ENCODE measurements around the gene GNB4. TPM values are rescaled to one million over a fixed set of nuclear protein-coding genes. Genes with fewer than 3 reads are reported as not detected.

Gene GNB4
- total RNA-seq, 1 donor from 2014 or later: 23.3 TPM

DNA sequence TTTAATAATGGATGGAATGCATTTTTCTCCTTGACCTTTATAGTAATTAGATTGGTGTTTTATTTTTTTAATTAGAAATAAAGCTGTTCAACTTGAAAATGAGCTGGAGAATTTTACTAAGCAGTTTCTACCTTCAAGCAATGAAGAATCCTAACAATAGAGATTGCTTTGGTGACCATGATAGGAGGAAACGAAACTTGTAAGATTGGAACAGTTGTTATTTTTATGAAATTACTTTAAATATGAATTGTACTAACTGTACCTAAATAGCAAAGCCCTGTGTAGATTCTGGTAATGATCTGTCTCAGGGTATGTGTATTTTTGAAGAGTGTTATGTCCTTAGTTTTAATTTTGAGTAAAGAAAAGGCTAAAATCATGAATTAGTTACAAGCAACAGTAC lies 59.4 kb downstream of the GNB4 start:
- Histone ChIP-seq H3K27me3 (no peaks in the 10 kb centered on the region), H3K4me1 (no peaks in the 10 kb centered on the region), H3K27ac (no peak overlapping the region), H3K36me3 (peaks cover 0 to 39% of the 10 kb centered on the region in 2 donors), H3K4me3 (no peak overlapping the region), H3K9me3 (no peaks in the 10 kb centered on the region)
- intact Hi-C loops (cut with DNase I): no loop called here
- DNase-seq (ENCODE audit: extremely low spot score in 2 of 2): no peak
- TF ChIP-seq POLR2A (IDR thresholded peaks at IDR 0.05) (no peak), POLR2AphosphoS5 (IDR thresholded peaks at IDR 0.05; ENCODE audit: insufficient read depth in 1 of 2, low read depth in 1 of 2) (no peak)
- TF ChIP-seq, protein P1, sequence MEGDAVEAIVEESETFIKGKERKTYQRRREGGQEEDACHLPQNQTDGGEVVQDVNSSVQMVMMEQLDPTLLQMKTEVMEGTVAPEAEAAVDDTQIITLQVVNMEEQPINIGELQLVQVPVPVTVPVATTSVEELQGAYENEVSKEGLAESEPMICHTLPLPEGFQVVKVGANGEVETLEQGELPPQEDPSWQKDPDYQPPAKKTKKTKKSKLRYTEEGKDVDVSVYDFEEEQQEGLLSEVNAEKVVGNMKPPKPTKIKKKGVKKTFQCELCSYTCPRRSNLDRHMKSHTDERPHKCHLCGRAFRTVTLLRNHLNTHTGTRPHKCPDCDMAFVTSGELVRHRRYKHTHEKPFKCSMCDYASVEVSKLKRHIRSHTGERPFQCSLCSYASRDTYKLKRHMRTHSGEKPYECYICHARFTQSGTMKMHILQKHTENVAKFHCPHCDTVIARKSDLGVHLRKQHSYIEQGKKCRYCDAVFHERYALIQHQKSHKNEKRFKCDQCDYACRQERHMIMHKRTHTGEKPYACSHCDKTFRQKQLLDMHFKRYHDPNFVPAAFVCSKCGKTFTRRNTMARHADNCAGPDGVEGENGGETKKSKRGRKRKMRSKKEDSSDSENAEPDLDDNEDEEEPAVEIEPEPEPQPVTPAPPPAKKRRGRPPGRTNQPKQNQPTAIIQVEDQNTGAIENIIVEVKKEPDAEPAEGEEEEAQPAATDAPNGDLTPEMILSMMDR (IDR thresholded peaks at IDR 0.05): no peak

DNA sequence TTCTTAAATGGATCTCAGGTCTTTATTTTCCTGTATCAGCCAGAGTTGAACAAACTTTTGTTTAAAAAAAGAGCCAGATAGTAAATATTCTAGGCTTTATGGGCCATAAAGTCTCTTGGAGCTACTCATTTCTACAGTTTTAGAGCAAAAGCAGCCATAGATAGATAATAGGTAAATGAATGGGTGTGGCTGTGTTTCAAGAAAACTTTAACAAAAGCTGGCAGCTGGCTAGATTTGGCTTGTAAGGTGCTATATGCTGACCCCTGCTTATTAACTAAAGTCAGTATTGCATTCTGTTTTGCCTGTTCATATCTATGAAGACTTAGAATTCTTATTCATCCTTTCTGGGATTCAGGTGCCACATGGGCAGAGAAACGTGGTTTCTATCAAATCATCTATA lies 74.8 kb downstream of the GNB4 start:
- Histone ChIP-seq H3K4me3 (no peak overlapping the region), H3K4me1 (no peaks in the 10 kb centered on the region), H3K36me3 (peaks cover 0 to 27% of the 10 kb centered on the region in 2 donors), H3K27ac (no peak overlapping the region), H3K27me3 (no peaks in the 10 kb centered on the region), H3K9me3 (no peaks in the 10 kb centered on the region)
- TF ChIP-seq POLR2A (IDR thresholded peaks at IDR 0.05) (no peak), POLR2AphosphoS5 (IDR thresholded peaks at IDR 0.05; ENCODE audit: insufficient read depth in 1 of 2, low read depth in 1 of 2) (no peak)
- TF ChIP-seq, protein P1 (IDR thresholded peaks at IDR 0.05): no peak
- no peak for DNase-seq (ENCODE audit: extremely low spot score in 2 of 2)
- intact Hi-C loops (cut with DNase I): no loop called here

GRCh38 chr3:179375091-179375999 lies 75.9 kb downstream of the GNB4 start:
- no peak overlapping the region for H3K27ac ChIP-seq
- no peak overlapping the region for H3K4me3 ChIP-seq
- H3K9me3 ChIP-seq: no peaks in the 10 kb centered on the region
- no peaks in the 10 kb centered on the region for H3K27me3 ChIP-seq
- TF ChIP-seq POLR2AphosphoS5 (IDR thresholded peaks at IDR 0.05; ENCODE audit: insufficient read depth in 1 of 2, low read depth in 1 of 2): no peak
- no peak for TF ChIP-seq POLR2A (IDR thresholded peaks at IDR 0.05)
- TF ChIP-seq, protein P1 (IDR thresholded peaks at IDR 0.05): no peak
- DNase-seq (ENCODE audit: extremely low spot score in 2 of 2): no peak
- H3K36me3 ChIP-seq: peaks cover 0 to 31% of the 10 kb centered on the region in 2 donors
- H3K4me1 ChIP-seq: no peaks in the 10 kb centered on the region
- intact Hi-C loops (cut with DNase I): no loop called here

DNA sequence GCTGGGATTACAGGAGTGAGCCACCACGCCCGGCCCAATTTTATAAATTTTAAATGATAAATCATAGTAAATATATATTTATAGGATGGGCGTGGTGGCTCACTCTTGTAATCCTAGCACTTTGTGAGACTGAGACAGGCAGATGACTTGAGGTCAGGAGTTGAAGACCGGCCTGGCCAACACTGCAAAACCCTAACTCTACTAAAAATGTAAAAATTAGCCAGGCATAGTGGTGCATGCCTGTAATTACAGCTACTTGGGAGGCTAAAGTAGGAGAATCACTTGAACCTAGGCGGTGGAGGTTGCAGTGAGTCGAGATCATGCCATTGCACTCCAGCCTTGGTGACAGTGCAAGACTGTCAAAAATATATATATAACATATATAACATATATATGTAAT lies 77.3 kb downstream of the GNB4 start:
- Histone ChIP-seq H3K27ac (no peak overlapping the region), H3K4me1 (no peaks in the 10 kb centered on the region), H3K27me3 (no peaks in the 10 kb centered on the region), H3K4me3 (no peak overlapping the region), H3K36me3 (peaks cover 0 to 30% of the 10 kb centered on the region in 2 donors), H3K9me3 (no peaks in the 10 kb centered on the region)
- intact Hi-C loops (cut with DNase I): no loop called here
- no peak for DNase-seq (ENCODE audit: extremely low spot score in 2 of 2)
- TF ChIP-seq POLR2AphosphoS5 (IDR thresholded peaks at IDR 0.05; ENCODE audit: insufficient read depth in 1 of 2, low read depth in 1 of 2) (no peak), POLR2A (IDR thresholded peaks at IDR 0.05) (no peak)
- TF ChIP-seq, protein P1 (IDR thresholded peaks at IDR 0.05): no peak

DNA sequence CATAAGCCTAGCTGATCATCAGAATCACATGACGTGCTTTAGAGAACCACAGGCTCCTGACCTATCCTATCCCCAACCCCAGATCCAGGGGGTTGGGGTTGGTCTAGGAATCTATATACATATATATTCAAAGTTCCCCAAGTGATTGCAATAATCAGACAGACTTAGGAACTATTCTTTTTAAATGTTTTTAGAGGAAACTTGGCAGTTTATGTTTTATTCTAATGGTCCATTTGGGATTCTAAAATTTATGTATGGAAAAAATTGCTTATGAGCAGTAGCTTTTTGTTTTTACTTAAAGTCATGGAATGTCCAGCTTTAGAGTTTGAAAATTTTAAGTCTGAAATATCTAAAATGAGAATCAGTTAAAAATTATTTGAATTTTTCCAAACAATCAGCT lies 81.6 kb downstream of the GNB4 start:
- TF ChIP-seq POLR2A (IDR thresholded peaks at IDR 0.05): no peak
- no peak for TF ChIP-seq POLR2AphosphoS5 (IDR thresholded peaks at IDR 0.05; ENCODE audit: insufficient read depth in 1 of 2, low read depth in 1 of 2)
- TF ChIP-seq, protein P1 (IDR thresholded peaks at IDR 0.05): no peak
- Histone ChIP-seq H3K36me3 (peaks cover 0 to 53% of the 10 kb centered on the region in 2 donors), H3K4me3 (no peak overlapping the region), H3K27ac (no peak overlapping the region), H3K27me3 (no peaks in the 10 kb centered on the region), H3K9me3 (no peaks in the 10 kb centered on the region), H3K4me1 (no peaks in the 10 kb centered on the region)
- DNase-seq (ENCODE audit: extremely low spot score in 2 of 2): no peak
- intact Hi-C loops (cut with DNase I): no loop called here

All from vagina (tissue), 2 donors.